Measurements from ENCODE around the gene ETHE1. TPM values are rescaled to one million over a fixed set of nuclear protein-coding genes. Genes with fewer than 3 reads are reported as not detected.

Gene ETHE1
- polyA plus RNA-seq, 2 of the 4 experiments (the other 2 are of a cell fraction): 37.3 to 58.9 TPM

GRCh38 chr19:43490759-43491158, 36.2 kb downstream of the ETHE1 start:
- Histone ChIP-seq H3K4me3 (no peak overlapping the region), H3K27ac (no peak overlapping the region), H3K9me3 (no peaks in the 10 kb centered on the region), H3K4me1 (no peaks in the 10 kb centered on the region), H3K4me2 (no peak overlapping the region)
- TF ChIP-seq E2F6 (IDR thresholded peaks at IDR 0.05; ENCODE audit: borderline replicate concordance, low read depth) (no peak), NFE2L2 (conservative IDR thresholded peaks at IDR 0.05; ENCODE audit: low read length) (no peak), POLR2AphosphoS2 (conservative IDR thresholded peaks at IDR 0.05; ENCODE audit: low read length) (no peak), CEBPB (IDR thresholded peaks at IDR 0.05) (no peak)
- 70% methylated on average over 5 of the region's 5 CpGs for WGBS (ENCODE audit: missing lambda C conversion rate)
- ChIA-PET CTCF (interaction anchor here (1.2 to 12.1 kb wide), 5 partner anchors 13 to 46 kb away, joined by 4 to 89 read pairs (median 6); partner anchors contain the start of gene PHLDB3), POLR2A (no interaction called here)
- DNase-seq (ENCODE audit: low read depth in 1 of 2, low spot score in 1 of 2): no peak
- ATAC-seq: no peak
- FAIRE-seq: no peak

DNA sequence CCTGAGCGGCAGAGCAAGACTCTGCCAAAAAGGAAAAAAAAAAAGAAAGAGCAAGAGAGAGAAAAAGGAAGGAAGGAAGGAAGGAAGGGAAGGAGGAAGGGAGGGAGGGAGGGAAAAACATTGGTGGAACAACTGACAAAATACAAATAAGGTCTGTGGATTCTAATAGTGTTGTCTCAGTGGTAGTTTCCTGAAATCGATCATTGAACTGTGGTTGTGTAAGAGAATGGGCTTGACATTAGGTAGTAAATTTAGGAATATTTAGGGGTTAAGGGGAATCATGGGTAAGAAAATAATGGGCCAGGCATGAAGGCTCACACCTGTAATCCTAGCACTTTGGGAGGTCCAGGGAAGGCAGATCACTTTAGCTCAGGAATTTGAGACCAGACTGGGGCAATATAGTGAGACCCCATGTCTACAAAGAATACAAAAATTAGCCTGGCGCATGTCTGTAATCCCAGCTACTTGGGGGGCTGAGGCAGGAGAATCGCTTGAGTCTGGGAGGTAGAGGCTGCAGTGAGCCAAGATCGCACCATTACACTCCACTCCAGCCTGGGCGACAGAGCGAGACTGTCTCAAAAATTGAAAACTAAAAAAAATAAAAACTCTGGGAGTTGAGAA, 36.9 kb downstream of the ETHE1 start:
- TF ChIP-seq JUNB (IDR thresholded peaks at IDR 0.05) (no peak), MAFK (IDR thresholded peaks at IDR 0.05; ENCODE audit: partially characterized antibody) (no peak), HOXA7 (CRISPR knock-in tag; IDR thresholded peaks at IDR 0.05) (no peak), TFCP2L1 (CRISPR knock-in tag; IDR thresholded peaks at IDR 0.05) (no peak), ELK1 (IDR thresholded peaks at IDR 0.05; ENCODE audit: low read depth, low read length) (no peak), HEYL (CRISPR knock-in tag; IDR thresholded peaks at IDR 0.05) (no peak), CHD4 (IDR thresholded peaks at IDR 0.05; ENCODE audit: borderline replicate concordance) (no peak), SREBF2 (IDR thresholded peaks at IDR 0.05) (no peak), NFE2L2 (conservative IDR thresholded peaks at IDR 0.05; ENCODE audit: low read length) (no peak), KDM1A (IDR thresholded peaks at IDR 0.05; ENCODE audit: low read depth) (no peak), USF2 (IDR thresholded peaks at IDR 0.05) (no peak), E2F6 (IDR thresholded peaks at IDR 0.05; ENCODE audit: borderline replicate concordance, low read depth) (no peak)
- TF ChIP-seq, protein P1, sequence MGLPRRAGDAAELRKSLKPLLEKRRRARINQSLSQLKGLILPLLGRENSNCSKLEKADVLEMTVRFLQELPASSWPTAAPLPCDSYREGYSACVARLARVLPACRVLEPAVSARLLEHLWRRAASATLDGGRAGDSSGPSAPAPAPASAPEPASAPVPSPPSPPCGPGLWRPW (IDR thresholded peaks at IDR 0.05): no peak
- no peak for ATAC-seq
- no peak overlapping the region for H3K4me2 ChIP-seq
- WGBS (ENCODE audit: missing lambda C conversion rate): 91% methylated on average over 7 of the region's 7 CpGs
- DNase-seq (ENCODE audit: low read depth in 1 of 2, low spot score in 1 of 2): no peak
- H3K4me3 ChIP-seq: no peak overlapping the region
- ChIA-PET POLR2A (no interaction called here), CTCF (interaction anchor here (1.2 to 12.1 kb wide), 5 partner anchors 14 to 47 kb away, joined by 4 to 89 read pairs (median 6); partner anchors contain the start of gene PHLDB3)
- no peaks in the 10 kb centered on the region for H3K4me1 ChIP-seq
- no peak for FAIRE-seq
- H3K9me3 ChIP-seq: no peaks in the 10 kb centered on the region
- no peak overlapping the region for H3K27ac ChIP-seq

- H3K9me3 ChIP-seq: no peaks in the 10 kb centered on the region
- no peak overlapping the region for H3K27ac ChIP-seq
- ATAC-seq (no peak), FAIRE-seq (no peak), DNase-seq (ENCODE audit: low read depth in 1 of 2, low spot score in 1 of 2) (no peak)
- 71% methylated on average over 5 of the region's 5 CpGs for WGBS (ENCODE audit: missing lambda C conversion rate)
- POLR2A ChIA-PET: no interaction called here
- CTCF ChIA-PET: interaction anchor here (0.6 to 12.1 kb wide), 5 partner anchors 12 to 50 kb away, joined by 5 to 89 read pairs (median 7); partner anchors contain the start of gene PHLDB3
- no peak for TF ChIP-seq PHF8 (IDR thresholded peaks at IDR 0.05; ENCODE audit: borderline replicate concordance, low read depth)
- H3K4me3 ChIP-seq: no peak overlapping the region
- H3K4me1 ChIP-seq: no peaks in the 10 kb centered on the region
- H3K4me2 ChIP-seq: no peak overlapping the region
These were observed 37.7 kb downstream of the ETHE1 start for GRCh38 chr19:43489310-43489709.
